Embryonic facial prominence (tissue), 1 donor: Measurements from ENCODE around the gene TFAP2E.

ENCODE experiments used
- DNase-seq: peaks from one replicate; pipeline ENCODE4 v3.0.0-alpha.2; 2016; ENCODE audit errors: extremely low spot score

Gene TFAP2E

GRCh38 chr1:35573198-35574124, at the start of gene TFAP2E:
Gene TFAP2E, plus strand, starts transcription at chr1:35573314. Its CDS starts 264 bp downstream, at chr1:35573578.
- no peak for DNase-seq

GRCh38 chr1:35524106-35524505, 49.0 kb upstream of the TFAP2E start:
- DNase-seq, result no peak

GRCh38 chr1:35530168-35530567, 42.9 kb upstream of the TFAP2E start:
- DNase-seq, result no peak

GRCh38 chr1:35530946-35531345, 42.2 kb upstream of the TFAP2E start:
- no peak for DNase-seq

GRCh38 chr1:35531368-35531767, 41.7 kb upstream of the TFAP2E start:
- no peak for DNase-seq

GRCh38 chr1:35532497-35533223, 40.5 kb upstream of the TFAP2E start:
- DNase-seq, result no peak

- DNase-seq, result no peak
Measured at GRCh38 chr1:35533586-35533985, 39.5 kb upstream of the TFAP2E start.

- no peak for DNase-seq
Measured at GRCh38 chr1:35535243-35535642, 37.9 kb upstream of the TFAP2E start.

- DNase-seq, result no peak
Measured at GRCh38 chr1:35536556-35537162, 36.5 kb upstream of the TFAP2E start.

GRCh38 chr1:35537806-35538205, 35.3 kb upstream of the TFAP2E start:
- DNase-seq, result no peak

GRCh38 chr1:35539073-35539823, 33.9 kb upstream of the TFAP2E start:
- DNase-seq, result no peak

GRCh38 chr1:35539824-35540261, 33.3 kb upstream of the TFAP2E start:
- no peak for DNase-seq

- no peak for DNase-seq
Measured at GRCh38 chr1:35544976-35545375, 28.1 kb upstream of the TFAP2E start.

GRCh38 chr1:35546614-35547013, 26.5 kb upstream of the TFAP2E start:
- DNase-seq, result no peak

- DNase-seq, result no peak
Measured at GRCh38 chr1:35553851-35554250, 19.3 kb upstream of the TFAP2E start.

GRCh38 chr1:35554266-35555211, 18.6 kb upstream of the TFAP2E start:
- no peak for DNase-seq

- DNase-seq, result no peak
Measured at GRCh38 chr1:35555212-35555584, 17.9 kb upstream of the TFAP2E start.

GRCh38 chr1:35555601-35556477, 17.3 kb upstream of the TFAP2E start:
- DNase-seq, result no peak

GRCh38 chr1:35556484-35557117, 16.5 kb upstream of the TFAP2E start:
- no peak for DNase-seq
